Stomach (tissue), 4 donors: ENCODE results near the gene ERAL1.
"Not testable (repeated sequence)": the region's sequence is repeated elsewhere in the genome, so short reads cannot be mapped to it uniquely, and the experiment has no call there.

Source experiments
- EP300 ChIP-seq: sonication (generic); formaldehyde crosslinking; IDR thresholded peaks from one replicate; pipeline ENCODE4 v1.6.1; 2017; ENCODE audit warnings: antibody characterized with exemption
- TF ChIP-seq, protein P1 (sequence below), 7 experiments: fragments of 450-650 bp in 4 of 7; fragments of 200-600 bp in 3 of 7; sonication (generic) in 3 of 7; IDR thresholded peaks; one replicate each; pipeline ENCODE4 v1.5.1; 2016 to 2019; ENCODE audit warnings: antibody characterized with exemption in 7 of 7, control low read depth in 2 of 7, mild to moderate bottlenecking in 1 of 7

DNA sequence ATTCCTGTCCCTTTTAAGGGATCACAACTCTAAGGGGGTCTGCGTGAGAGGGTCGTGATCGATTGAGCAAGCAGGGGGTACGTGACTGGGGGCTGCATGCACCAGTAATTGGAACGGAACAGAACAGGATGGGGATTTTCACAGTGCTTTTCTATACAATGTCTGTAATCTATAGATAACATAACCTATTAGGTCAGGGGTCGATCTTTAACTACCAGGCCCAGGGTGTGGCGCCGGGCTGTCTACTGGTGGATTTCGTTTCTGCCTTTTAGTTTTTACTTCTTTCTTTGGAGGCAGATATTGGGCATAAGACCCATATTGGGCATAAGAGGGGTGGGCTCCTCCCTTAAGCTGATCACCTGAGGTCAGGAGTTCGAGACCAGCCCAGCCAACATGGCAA, 18.3 kb upstream of the ERAL1 start:
- TF ChIP-seq, protein P1, sequence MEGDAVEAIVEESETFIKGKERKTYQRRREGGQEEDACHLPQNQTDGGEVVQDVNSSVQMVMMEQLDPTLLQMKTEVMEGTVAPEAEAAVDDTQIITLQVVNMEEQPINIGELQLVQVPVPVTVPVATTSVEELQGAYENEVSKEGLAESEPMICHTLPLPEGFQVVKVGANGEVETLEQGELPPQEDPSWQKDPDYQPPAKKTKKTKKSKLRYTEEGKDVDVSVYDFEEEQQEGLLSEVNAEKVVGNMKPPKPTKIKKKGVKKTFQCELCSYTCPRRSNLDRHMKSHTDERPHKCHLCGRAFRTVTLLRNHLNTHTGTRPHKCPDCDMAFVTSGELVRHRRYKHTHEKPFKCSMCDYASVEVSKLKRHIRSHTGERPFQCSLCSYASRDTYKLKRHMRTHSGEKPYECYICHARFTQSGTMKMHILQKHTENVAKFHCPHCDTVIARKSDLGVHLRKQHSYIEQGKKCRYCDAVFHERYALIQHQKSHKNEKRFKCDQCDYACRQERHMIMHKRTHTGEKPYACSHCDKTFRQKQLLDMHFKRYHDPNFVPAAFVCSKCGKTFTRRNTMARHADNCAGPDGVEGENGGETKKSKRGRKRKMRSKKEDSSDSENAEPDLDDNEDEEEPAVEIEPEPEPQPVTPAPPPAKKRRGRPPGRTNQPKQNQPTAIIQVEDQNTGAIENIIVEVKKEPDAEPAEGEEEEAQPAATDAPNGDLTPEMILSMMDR (IDR thresholded peaks at IDR 0.05): not testable (repeated sequence)
- TF ChIP-seq EP300: not testable (repeated sequence)
